HEK293 (cell line): Measurements from ENCODE around the gene ZSWIM3.

Source experiments
- BCL11B ChIP-seq: fragments of 450-650 bp; formaldehyde crosslinking; IDR thresholded peaks from 2 replicates; pipeline ENCODE4 v1.5.1; 2016; ENCODE audit warnings: low read depth, missing biosample characterization, missing genetic modification characterization
- HOXC10 ChIP-seq: sonication (generic); formaldehyde crosslinking; IDR thresholded peaks from 2 replicates; pipeline ENCODE4 v1.8.1; 2023; ENCODE audit warnings: mild to moderate bottlenecking, missing genetic modification reagents
- KLF16 ChIP-seq: fragments of 450-650 bp; formaldehyde crosslinking; IDR thresholded peaks from 2 replicates; pipeline ENCODE4 v1.5.1; 2017; ENCODE audit warnings: missing biosample characterization, missing genetic modification characterization
- MEIS1 ChIP-seq: sonication (generic); formaldehyde crosslinking; IDR thresholded peaks from 2 replicates; pipeline ENCODE4 v1.8.1; 2022; ENCODE audit warnings: missing genetic modification reagents, mild to moderate bottlenecking, borderline replicate concordance
- OVOL3 ChIP-seq: fragments of 450-650 bp; formaldehyde crosslinking; IDR thresholded peaks from 2 replicates; pipeline ENCODE4 v1.5.1; 2016; ENCODE audit warnings: missing biosample characterization, missing genetic modification characterization
- ZBTB8A ChIP-seq: fragments of 450-650 bp; formaldehyde crosslinking; IDR thresholded peaks from 2 replicates; pipeline ENCODE4 v1.5.1; 2016; ENCODE audit warnings: missing biosample characterization, missing genetic modification characterization
- ZNF138 ChIP-seq: fragments of 450-650 bp; formaldehyde crosslinking; IDR thresholded peaks from 2 replicates; pipeline ENCODE4 v1.5.1; 2016; ENCODE audit warnings: missing biosample characterization, missing genetic modification characterization, borderline replicate concordance
- ZNF169 ChIP-seq: fragments of 450-650 bp; formaldehyde crosslinking; IDR thresholded peaks from 2 replicates; pipeline ENCODE4 v1.5.1; 2016; ENCODE audit warnings: missing biosample characterization, missing genetic modification characterization
- ZNF202 ChIP-seq: fragments of 450-650 bp; formaldehyde crosslinking; IDR thresholded peaks from 2 replicates; pipeline ENCODE4 v1.5.1; 2016; ENCODE audit warnings: missing biosample characterization, missing genetic modification characterization, borderline replicate concordance
- ZNF354C ChIP-seq: fragments of 450-650 bp; formaldehyde crosslinking; IDR thresholded peaks from 2 replicates; pipeline ENCODE4 v1.5.1; 2016; ENCODE audit warnings: missing biosample characterization, missing genetic modification characterization, low read depth, borderline replicate concordance
- ZNF391 ChIP-seq: fragments of 450-650 bp; formaldehyde crosslinking; IDR thresholded peaks from 2 replicates; pipeline ENCODE4 v1.5.1; 2016; ENCODE audit warnings: low read depth, missing biosample characterization, missing genetic modification characterization, borderline replicate concordance
- ZNF404 ChIP-seq: fragments of 450-650 bp; formaldehyde crosslinking; IDR thresholded peaks from 2 replicates; pipeline ENCODE4 v1.5.1; 2017; ENCODE audit warnings: missing biosample characterization, missing genetic modification characterization
- ZNF510 ChIP-seq: fragments of 450-650 bp; formaldehyde crosslinking; IDR thresholded peaks from 2 replicates; pipeline ENCODE4 v1.5.1; 2018; ENCODE audit warnings: mild to moderate bottlenecking, missing genetic modification characterization, missing biosample characterization; ENCODE audit not compliant: insufficient replicate concordance
- ZNF514 ChIP-seq: fragments of 450-650 bp; formaldehyde crosslinking; IDR thresholded peaks from 2 replicates; pipeline ENCODE4 v1.5.1; 2016; ENCODE audit warnings: missing biosample characterization, missing genetic modification characterization
- ZNF529 ChIP-seq: fragments of 450-650 bp; formaldehyde crosslinking; IDR thresholded peaks from 2 replicates; pipeline ENCODE4 v1.5.1; 2017; ENCODE audit warnings: missing genetic modification characterization, missing biosample characterization; ENCODE audit not compliant: insufficient replicate concordance
- ZNF530 ChIP-seq: fragments of 450-650 bp; formaldehyde crosslinking; IDR thresholded peaks from 2 replicates; pipeline ENCODE4 v1.5.1; 2016; ENCODE audit warnings: low read depth, missing biosample characterization, missing genetic modification characterization
- ZNF555 ChIP-seq: fragments of 450-650 bp; formaldehyde crosslinking; conservative IDR thresholded peaks from 2 replicates; pipeline ENCODE4 v1.5.1; 2017; ENCODE audit warnings: missing biosample characterization, mild to moderate bottlenecking, missing genetic modification characterization, inconsistent platforms
- ZNF670 ChIP-seq: fragments of 450-650 bp; formaldehyde crosslinking; IDR thresholded peaks from 2 replicates; pipeline ENCODE4 v1.5.1; 2016; ENCODE audit warnings: missing biosample characterization, missing genetic modification characterization, low read depth
- ZNF747 ChIP-seq: fragments of 450-650 bp; formaldehyde crosslinking; IDR thresholded peaks from 2 replicates; pipeline ENCODE4 v1.5.1; 2016; ENCODE audit warnings: missing biosample characterization, missing genetic modification characterization
- ZNF768 ChIP-seq: fragments of 450-650 bp; formaldehyde crosslinking; IDR thresholded peaks from 2 replicates; pipeline ENCODE4 v1.5.1; 2018; ENCODE audit warnings: missing biosample characterization, mild to moderate bottlenecking, missing genetic modification characterization
- ZNF785 ChIP-seq: fragments of 450-650 bp; formaldehyde crosslinking; IDR thresholded peaks from 2 replicates; pipeline ENCODE4 v1.5.1; 2016; ENCODE audit warnings: missing biosample characterization, missing genetic modification characterization
- ZNF830 ChIP-seq: fragments of 450-650 bp; IDR thresholded peaks from 2 replicates; pipeline ENCODE4 v1.5.0; 2018; ENCODE audit warnings: missing biosample characterization, missing genetic modification characterization, low read depth, mild to moderate bottlenecking, moderate library complexity
- ZSCAN23 ChIP-seq: fragments of 450-650 bp; formaldehyde crosslinking; IDR thresholded peaks from 2 replicates; pipeline ENCODE4 v1.5.1; 2016; ENCODE audit warnings: missing biosample characterization, missing genetic modification characterization
- TF ChIP-seq, protein P1 (sequence below): fragments of 450-650 bp; formaldehyde crosslinking; IDR thresholded peaks from 2 replicates; pipeline ENCODE4 v1.5.1; 2017; ENCODE audit warnings: missing biosample characterization, missing genetic modification characterization
- TF ChIP-seq, protein P2 (sequence below): fragments of 450-650 bp; formaldehyde crosslinking; IDR thresholded peaks from 2 replicates; pipeline ENCODE4 v1.5.1; 2017; ENCODE audit warnings: missing biosample characterization, missing genetic modification characterization
- TF ChIP-seq, protein P3 (sequence below): fragments of 450-650 bp; formaldehyde crosslinking; IDR thresholded peaks from 2 replicates; pipeline ENCODE4 v1.5.1; 2016; ENCODE audit warnings: missing biosample characterization, missing genetic modification characterization
- TF ChIP-seq, protein P4 (sequence below): fragments of 450-650 bp; formaldehyde crosslinking; optimal IDR thresholded peaks from 2 replicates; pipeline ENCODE3; 2016; ENCODE audit warnings: missing biosample characterization, mild to moderate bottlenecking, missing genetic modification characterization
- TF ChIP-seq, protein P5 (sequence below): fragments of 450-650 bp; formaldehyde crosslinking; conservative IDR thresholded peaks from 2 replicates; pipeline ENCODE4 v1.5.1; 2016; ENCODE audit warnings: low read depth, missing biosample characterization, missing genetic modification characterization

The ZSWIM3 gene

DNA sequence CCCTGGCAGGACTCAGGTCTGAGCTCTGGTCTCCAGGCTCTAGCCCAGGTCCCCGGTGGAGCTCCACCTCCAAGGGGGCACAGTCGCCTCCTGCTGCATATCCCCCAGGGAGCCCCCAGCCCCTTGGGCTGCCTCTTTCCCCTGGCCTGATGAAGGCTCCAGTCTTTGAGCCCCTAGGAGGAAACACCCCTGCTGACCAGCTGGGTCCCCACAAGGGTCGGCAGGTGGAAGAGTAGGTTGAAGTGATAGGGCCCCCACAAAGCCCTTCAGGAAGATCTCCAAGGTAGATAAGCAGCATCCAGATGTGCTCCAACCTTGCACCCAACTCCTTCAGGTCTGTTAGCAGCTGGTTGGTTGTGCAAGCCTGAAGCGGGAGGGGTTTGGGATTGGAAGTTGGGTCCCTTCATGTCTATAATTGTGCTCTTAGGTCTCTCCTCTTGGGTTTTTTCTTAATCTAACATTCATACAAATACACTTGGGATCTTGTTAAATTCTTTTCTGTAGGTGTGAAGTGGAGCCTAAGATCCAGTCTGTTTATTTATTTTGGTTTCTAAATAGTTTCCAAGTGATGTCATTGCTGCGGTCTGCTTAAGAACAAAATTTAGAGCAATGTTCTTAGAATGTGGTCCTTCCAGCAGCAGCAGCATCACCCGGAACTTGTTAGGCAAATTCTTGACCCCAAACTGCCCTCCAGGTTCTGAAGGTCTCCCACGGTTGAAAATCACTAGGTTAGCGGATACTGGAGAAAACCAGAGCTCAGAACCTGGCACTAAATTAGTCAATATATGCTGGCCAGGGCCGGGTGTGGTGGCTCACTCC is 39.8 kb upstream of the ZSWIM3 start (continued):
- TF ChIP-seq ZNF202 = no peak
- no peak for TF ChIP-seq MEIS1 (CRISPR knock-in tag)
- TF ChIP-seq ZNF510 (tag by site-specific recombination) = no peak
- TF ChIP-seq ZNF785 (tag by site-specific recombination) = no peak
- TF ChIP-seq ZNF529 = no peak
- no peak for TF ChIP-seq ZNF391 (tag by site-specific recombination)
- TF ChIP-seq ZNF830 (tag by site-specific recombination) = no peak
- no peak for TF ChIP-seq ZNF169
- no peak for TF ChIP-seq ZNF555 (tag by site-specific recombination)
- TF ChIP-seq, protein P1, sequence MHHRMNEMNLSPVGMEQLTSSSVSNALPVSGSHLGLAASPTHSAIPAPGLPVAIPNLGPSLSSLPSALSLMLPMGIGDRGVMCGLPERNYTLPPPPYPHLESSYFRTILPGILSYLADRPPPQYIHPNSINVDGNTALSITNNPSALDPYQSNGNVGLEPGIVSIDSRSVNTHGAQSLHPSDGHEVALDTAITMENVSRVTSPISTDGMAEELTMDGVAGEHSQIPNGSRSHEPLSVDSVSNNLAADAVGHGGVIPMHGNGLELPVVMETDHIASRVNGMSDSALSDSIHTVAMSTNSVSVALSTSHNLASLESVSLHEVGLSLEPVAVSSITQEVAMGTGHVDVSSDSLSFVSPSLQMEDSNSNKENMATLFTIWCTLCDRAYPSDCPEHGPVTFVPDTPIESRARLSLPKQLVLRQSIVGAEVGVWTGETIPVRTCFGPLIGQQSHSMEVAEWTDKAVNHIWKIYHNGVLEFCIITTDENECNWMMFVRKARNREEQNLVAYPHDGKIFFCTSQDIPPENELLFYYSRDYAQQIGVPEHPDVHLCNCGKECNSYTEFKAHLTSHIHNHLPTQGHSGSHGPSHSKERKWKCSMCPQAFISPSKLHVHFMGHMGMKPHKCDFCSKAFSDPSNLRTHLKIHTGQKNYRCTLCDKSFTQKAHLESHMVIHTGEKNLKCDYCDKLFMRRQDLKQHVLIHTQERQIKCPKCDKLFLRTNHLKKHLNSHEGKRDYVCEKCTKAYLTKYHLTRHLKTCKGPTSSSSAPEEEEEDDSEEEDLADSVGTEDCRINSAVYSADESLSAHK = no peak
- TF ChIP-seq ZNF747 (tag by site-specific recombination) = no peak
- no peak for TF ChIP-seq ZNF670
- no peak for TF ChIP-seq ZNF530 (tag by site-specific recombination)
- TF ChIP-seq, protein P2, sequence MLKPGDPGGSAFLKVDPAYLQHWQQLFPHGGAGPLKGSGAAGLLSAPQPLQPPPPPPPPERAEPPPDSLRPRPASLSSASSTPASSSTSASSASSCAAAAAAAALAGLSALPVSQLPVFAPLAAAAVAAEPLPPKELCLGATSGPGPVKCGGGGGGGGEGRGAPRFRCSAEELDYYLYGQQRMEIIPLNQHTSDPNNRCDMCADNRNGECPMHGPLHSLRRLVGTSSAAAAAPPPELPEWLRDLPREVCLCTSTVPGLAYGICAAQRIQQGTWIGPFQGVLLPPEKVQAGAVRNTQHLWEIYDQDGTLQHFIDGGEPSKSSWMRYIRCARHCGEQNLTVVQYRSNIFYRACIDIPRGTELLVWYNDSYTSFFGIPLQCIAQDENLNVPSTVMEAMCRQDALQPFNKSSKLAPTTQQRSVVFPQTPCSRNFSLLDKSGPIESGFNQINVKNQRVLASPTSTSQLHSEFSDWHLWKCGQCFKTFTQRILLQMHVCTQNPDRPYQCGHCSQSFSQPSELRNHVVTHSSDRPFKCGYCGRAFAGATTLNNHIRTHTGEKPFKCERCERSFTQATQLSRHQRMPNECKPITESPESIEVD = peak; percentile 86
- no peak for TF ChIP-seq KLF16 (tag by site-specific recombination)
- TF ChIP-seq, protein P3, sequence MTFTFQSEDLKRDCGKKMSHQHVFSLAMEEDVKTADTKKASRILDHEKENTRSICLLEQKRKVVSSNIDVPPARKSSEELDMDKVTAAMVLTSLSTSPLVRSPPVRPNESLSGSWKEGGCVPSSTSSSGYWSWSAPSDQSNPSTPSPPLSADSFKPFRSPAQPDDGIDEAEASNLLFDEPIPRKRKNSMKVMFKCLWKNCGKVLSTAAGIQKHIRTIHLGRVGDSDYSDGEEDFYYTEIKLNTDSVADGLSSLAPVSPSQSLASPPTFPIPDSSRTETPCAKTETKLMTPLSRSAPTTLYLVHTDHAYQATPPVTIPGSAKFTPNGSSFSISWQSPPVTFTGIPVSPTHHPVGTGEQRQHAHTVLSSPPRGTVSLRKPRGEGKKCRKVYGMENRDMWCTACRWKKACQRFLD (tag by site-specific recombination) = no peak
- no peak for TF ChIP-seq ZNF138
- no peak for TF ChIP-seq ZNF404
- TF ChIP-seq, protein P4, sequence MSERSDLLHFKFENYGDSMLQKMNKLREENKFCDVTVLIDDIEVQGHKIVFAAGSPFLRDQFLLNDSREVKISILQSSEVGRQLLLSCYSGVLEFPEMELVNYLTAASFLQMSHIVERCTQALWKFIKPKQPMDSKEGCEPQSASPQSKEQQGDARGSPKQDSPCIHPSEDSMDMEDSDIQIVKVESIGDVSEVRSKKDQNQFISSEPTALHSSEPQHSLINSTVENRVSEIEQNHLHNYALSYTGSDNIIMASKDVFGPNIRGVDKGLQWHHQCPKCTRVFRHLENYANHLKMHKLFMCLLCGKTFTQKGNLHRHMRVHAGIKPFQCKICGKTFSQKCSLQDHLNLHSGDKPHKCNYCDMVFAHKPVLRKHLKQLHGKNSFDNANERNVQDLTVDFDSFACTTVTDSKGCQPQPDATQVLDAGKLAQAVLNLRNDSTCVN (tag by site-specific recombination) = no peak
- TF ChIP-seq ZBTB8A (tag by site-specific recombination) = 0 out of 2 replicates have a peak, but pooled peaks have one; percentile 17
- no peak for TF ChIP-seq ZNF514 (tag by site-specific recombination)
- no peak for TF ChIP-seq BCL11B (tag by site-specific recombination)
- TF ChIP-seq, protein P5, sequence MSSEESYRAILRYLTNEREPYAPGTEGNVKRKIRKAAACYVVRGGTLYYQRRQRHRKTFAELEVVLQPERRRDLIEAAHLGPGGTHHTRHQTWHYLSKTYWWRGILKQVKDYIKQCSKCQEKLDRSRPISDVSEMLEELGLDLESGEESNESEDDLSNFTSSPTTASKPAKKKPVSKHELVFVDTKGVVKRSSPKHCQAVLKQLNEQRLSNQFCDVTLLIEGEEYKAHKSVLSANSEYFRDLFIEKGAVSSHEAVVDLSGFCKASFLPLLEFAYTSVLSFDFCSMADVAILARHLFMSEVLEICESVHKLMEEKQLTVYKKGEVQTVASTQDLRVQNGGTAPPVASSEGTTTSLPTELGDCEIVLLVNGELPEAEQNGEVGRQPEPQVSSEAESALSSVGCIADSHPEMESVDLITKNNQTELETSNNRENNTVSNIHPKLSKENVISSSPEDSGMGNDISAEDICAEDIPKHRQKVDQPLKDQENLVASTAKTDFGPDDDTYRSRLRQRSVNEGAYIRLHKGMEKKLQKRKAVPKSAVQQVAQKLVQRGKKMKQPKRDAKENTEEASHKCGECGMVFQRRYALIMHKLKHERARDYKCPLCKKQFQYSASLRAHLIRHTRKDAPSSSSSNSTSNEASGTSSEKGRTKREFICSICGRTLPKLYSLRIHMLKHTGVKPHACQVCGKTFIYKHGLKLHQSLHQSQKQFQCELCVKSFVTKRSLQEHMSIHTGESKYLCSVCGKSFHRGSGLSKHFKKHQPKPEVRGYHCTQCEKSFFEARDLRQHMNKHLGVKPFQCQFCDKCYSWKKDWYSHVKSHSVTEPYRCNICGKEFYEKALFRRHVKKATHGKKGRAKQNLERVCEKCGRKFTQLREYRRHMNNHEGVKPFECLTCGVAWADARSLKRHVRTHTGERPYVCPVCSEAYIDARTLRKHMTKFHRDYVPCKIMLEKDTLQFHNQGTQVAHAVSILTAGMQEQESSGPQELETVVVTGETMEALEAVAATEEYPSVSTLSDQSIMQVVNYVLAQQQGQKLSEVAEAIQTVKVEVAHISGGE (tag by site-specific recombination) = no peak
- no peak for TF ChIP-seq ZSCAN23
- no peak for TF ChIP-seq ZNF354C (tag by site-specific recombination)
- TF ChIP-seq ZNF768 (tag by site-specific recombination) = no peak
- TF ChIP-seq OVOL3 (tag by site-specific recombination) = 0 out of 2 replicates have a peak, but pooled peaks have one; percentile 9
- TF ChIP-seq HOXC10 (CRISPR knock-in tag) = no peak
